NT2/D1 (cell line): ENCODE results near the gene PBX1.

Experiments
- YY1 ChIP-seq: IDR thresholded peaks from 2 replicates; pipeline ENCODE4 v1.6.1; 2011; ENCODE audit not compliant: insufficient read length, insufficient read depth
- ZNF274 ChIP-seq: IDR thresholded peaks from 2 replicates; pipeline ENCODE4 v1.6.1; 2011; ENCODE audit warnings: mild to moderate bottlenecking, low read depth, low read length

- TF ChIP-seq YY1 = no peak
- TF ChIP-seq ZNF274 = no peak
These were observed 283.9 kb downstream of the PBX1 start for GRCh38 chr1:164842870-164843269.
